Measurements from ENCODE around the gene PGLYRP4.

The PGLYRP4 gene

GRCh38 chr1:153359241-153359640, 10.6 kb upstream of the PGLYRP4 start:
- no peak overlapping the region for H2AFZ ChIP-seq (ENCODE audit: low read depth, low read length)
- ATAC-seq (ENCODE audit: insufficient read depth, low read depth) (no peak), DNase-seq (no peak)
- no peak overlapping the region for H3K4me2 ChIP-seq (ENCODE audit: insufficient read depth, low read length)
- H3K4me1 ChIP-seq (ENCODE audit: insufficient read depth, low read length): no peaks in the 10 kb centered on the region
- H3K9me3 ChIP-seq (ENCODE audit: insufficient read depth, low read length, severe bottlenecking): no peaks in the 10 kb centered on the region
- no peak overlapping the region for H3K27ac ChIP-seq (ENCODE audit: low read length)
- H3K79me2 ChIP-seq (ENCODE audit: insufficient read depth, low read length): no peaks in the 10 kb centered on the region
- H3K36me3 ChIP-seq (ENCODE audit: insufficient read depth, low read length): no peaks in the 10 kb centered on the region
- TF ChIP-seq EZH2 (IDR thresholded peaks at IDR 0.05; ENCODE audit: borderline replicate concordance, low read depth, low read length, severe bottlenecking) (no peak), CTCF (IDR thresholded peaks at IDR 0.05; ENCODE audit: borderline replicate concordance, extremely low read depth, low read length, poor library complexity, severe bottlenecking) (no peak)
- no peaks in the 10 kb centered on the region for H4K20me1 ChIP-seq (ENCODE audit: insufficient read depth, low read length)
- peaks cover 31% of the 10 kb centered on the region for H3K27me3 ChIP-seq (ENCODE audit: insufficient read depth, low read length, poor library complexity)
- no peak overlapping the region for H3K4me3 ChIP-seq (ENCODE audit: low read depth in 1 of 2, low read length in 2 of 2)
- H3K9ac ChIP-seq (ENCODE audit: low read depth, low read length): no peak overlapping the region

- Histone ChIP-seq H3K27me3 (ENCODE audit: insufficient read depth, low read length, poor library complexity) (peaks cover 29% of the 10 kb centered on the region), H3K4me2 (ENCODE audit: insufficient read depth, low read length) (no peak overlapping the region), H3K9me3 (ENCODE audit: insufficient read depth, low read length, severe bottlenecking) (no peaks in the 10 kb centered on the region), H3K27ac (ENCODE audit: low read length) (no peak overlapping the region), H3K36me3 (ENCODE audit: insufficient read depth, low read length) (no peaks in the 10 kb centered on the region), H3K4me1 (ENCODE audit: insufficient read depth, low read length) (no peaks in the 10 kb centered on the region), H4K20me1 (ENCODE audit: insufficient read depth, low read length) (no peaks in the 10 kb centered on the region), H2AFZ (ENCODE audit: low read depth, low read length) (no peak overlapping the region), H3K79me2 (ENCODE audit: insufficient read depth, low read length) (no peaks in the 10 kb centered on the region), H3K9ac (ENCODE audit: low read depth, low read length) (no peak overlapping the region), H3K4me3 (ENCODE audit: low read depth in 1 of 2, low read length in 2 of 2) (no peak overlapping the region)
- ATAC-seq (ENCODE audit: insufficient read depth, low read depth) (no peak), DNase-seq (no peak)
- no peak for TF ChIP-seq CTCF (IDR thresholded peaks at IDR 0.05; ENCODE audit: borderline replicate concordance, extremely low read depth, low read length, poor library complexity, severe bottlenecking)
- no peak for TF ChIP-seq EZH2 (IDR thresholded peaks at IDR 0.05; ENCODE audit: borderline replicate concordance, low read depth, low read length, severe bottlenecking)
These were observed 10.0 kb upstream of the PGLYRP4 start for GRCh38 chr1:153358691-153358975.

GRCh38 chr1:153357853-153358690, 9.4 kb upstream of the PGLYRP4 start, which contains the start of gene S100A9:
Gene S100A9, plus strand, starts transcription at chr1:153357854. Its CDS starts 430 bp downstream, at chr1:153358284.
- TF ChIP-seq CTCF (IDR thresholded peaks at IDR 0.05; ENCODE audit: borderline replicate concordance, extremely low read depth, low read length, poor library complexity, severe bottlenecking) (no peak), EZH2 (IDR thresholded peaks at IDR 0.05; ENCODE audit: borderline replicate concordance, low read depth, low read length, severe bottlenecking) (no peak)
- Histone ChIP-seq H3K9me3 (ENCODE audit: insufficient read depth, low read length, severe bottlenecking) (no peaks in the 10 kb centered on the region), H3K36me3 (ENCODE audit: insufficient read depth, low read length) (no peaks in the 10 kb centered on the region), H3K79me2 (ENCODE audit: insufficient read depth, low read length) (no peaks in the 10 kb centered on the region), H4K20me1 (ENCODE audit: insufficient read depth, low read length) (no peaks in the 10 kb centered on the region), H3K9ac (ENCODE audit: low read depth, low read length) (no peak within 1 kb of the TSS), H3K27ac (ENCODE audit: low read length) (no peak within 1 kb of the TSS), H2AFZ (ENCODE audit: low read depth, low read length) (no peak within 1 kb of the TSS), H3K4me3 (ENCODE audit: low read depth in 1 of 2, low read length in 2 of 2) (no peak within 1 kb of the TSS), H3K27me3 (ENCODE audit: insufficient read depth, low read length, poor library complexity) (peaks cover 24% of the 10 kb centered on the region), H3K4me2 (ENCODE audit: insufficient read depth, low read length) (no peak within 1 kb of the TSS), H3K4me1 (ENCODE audit: insufficient read depth, low read length) (no peaks in the 10 kb centered on the region)
- DNase-seq (no peak), ATAC-seq (ENCODE audit: insufficient read depth, low read depth) (no peak)
